Measurements from ENCODE around the gene BCL11A.

The BCL11A gene

DNA sequence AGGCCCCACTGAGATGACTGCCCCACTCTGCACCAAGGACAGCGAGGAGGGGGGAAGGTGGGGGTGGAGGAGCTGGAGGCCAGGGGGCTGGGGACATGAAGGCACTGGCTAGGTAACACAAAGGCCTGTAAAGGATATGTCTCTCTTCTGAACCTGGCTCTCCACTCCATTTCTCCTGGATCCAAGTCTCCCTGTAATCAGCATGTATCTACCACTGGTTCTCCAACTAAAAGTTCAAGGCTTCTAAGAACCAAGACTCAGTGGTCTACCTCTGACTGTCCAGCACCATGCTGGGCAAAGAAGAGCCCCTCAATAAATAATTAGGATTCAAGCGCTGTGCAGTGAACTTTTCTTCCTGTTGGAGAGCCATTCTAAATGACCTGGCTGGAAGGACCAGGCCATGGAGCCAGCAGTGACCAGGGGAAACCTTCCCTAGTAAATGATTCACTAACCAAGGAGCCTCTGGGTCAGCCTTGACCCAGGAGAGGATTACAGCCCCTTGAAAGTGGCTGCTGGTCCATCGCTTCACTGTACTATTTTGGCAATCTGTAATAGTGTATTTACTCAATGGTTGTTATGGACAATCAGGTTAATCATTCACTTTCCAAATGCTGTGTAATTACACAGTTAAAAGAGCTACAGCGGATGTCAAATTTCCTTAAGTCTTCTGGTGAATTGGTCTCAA, 73.2 kb downstream of the BCL11A start:
- no peak for DNase-seq

DNA sequence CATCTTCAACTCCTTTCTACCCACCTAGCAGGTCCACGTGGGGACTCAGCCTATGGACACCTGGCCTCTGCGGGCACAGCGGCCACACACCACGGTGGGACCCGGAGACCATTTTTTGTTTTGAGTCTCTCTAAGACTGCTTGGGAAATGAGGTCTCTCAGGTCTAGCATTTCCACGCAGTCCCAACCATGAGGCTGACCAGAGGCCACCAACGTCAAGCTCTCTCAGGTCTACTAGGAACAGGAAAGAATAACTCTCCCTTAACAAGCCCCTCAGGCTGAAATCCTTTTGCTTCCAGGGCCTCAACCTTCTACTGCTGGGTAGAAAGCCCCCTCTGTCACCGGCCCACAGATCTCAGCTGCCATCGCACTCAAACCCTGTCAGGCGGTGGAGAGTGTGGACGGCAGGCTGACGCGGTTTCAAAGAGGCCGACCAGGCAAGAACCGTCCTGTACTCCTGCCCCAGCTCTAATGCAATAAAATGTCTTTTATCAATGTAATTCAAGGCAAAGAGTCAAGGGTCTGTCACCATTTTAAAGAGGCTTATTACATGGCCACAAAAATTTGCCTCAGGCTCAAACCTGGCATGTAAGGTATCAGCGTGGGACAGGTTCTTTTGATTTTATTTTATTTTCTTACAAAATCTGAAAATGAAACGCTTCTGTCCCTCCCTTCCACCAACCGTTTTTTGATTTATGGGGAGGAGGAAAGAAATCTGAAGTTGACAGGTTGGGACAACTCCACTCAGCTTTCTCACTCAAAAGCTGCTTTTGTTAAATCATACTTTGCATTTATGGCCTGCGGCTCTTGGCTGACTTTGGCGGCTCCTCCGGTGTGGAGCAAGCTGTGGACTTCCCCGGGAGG, 74.0 kb downstream of the BCL11A start:
- DNase-seq = no peak

DNA sequence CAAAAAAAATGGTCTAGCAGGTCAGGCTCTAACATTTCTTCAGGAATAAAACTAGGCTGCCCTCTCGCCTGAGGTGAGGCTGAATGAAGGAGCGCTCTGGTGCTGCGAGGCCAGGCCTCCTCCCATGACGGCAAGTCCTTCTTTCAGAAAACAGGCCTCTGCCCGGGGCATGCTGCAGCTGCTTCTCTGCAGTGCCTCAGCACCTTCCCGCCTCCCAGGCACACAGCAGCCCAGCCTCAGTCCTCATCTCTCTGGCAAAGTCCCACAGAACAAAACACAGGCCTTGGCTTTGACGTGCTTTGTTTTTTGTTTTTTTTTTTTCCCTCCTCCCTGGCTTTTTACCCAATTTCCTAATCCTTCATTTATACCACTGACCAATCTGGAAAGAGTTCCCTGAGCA, 74.8 kb downstream of the BCL11A start:
- no peak for DNase-seq

DNA sequence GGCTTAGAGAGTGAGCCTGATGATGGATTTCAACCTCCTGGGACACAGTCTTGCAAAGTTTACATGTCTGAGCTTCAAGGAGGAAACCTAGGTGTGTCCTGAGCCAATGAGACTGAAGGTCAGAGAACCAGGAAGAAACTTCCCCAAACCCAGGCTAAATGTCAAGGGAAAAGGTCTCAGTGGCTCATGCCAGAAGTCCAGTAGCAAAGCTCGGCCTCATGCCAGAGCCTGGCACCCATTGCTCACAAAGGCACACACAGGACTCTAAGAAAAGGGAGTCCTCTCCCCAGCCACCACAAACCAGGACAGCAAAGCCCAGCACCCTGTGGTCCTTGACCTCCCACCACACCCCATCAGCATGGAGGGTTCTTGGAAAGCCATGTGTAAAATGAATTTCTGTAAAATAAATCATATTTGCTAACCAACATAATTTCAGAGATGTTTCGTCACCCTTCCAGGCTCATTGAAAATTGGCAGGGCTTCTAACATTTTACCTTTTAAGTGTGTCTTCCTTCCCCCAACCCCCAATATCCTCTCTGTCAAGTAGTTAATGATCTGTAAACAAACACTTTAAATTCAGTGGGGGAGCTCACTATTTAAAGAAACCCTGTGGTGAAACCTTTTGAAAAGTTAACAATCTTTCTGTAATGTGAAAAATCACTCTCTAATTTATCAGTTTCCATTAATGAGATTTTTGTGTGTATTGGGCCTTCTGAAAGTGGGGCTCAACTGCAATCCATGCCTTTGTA, 77.1 kb downstream of the BCL11A start:
- DNase-seq = no peak

DNA sequence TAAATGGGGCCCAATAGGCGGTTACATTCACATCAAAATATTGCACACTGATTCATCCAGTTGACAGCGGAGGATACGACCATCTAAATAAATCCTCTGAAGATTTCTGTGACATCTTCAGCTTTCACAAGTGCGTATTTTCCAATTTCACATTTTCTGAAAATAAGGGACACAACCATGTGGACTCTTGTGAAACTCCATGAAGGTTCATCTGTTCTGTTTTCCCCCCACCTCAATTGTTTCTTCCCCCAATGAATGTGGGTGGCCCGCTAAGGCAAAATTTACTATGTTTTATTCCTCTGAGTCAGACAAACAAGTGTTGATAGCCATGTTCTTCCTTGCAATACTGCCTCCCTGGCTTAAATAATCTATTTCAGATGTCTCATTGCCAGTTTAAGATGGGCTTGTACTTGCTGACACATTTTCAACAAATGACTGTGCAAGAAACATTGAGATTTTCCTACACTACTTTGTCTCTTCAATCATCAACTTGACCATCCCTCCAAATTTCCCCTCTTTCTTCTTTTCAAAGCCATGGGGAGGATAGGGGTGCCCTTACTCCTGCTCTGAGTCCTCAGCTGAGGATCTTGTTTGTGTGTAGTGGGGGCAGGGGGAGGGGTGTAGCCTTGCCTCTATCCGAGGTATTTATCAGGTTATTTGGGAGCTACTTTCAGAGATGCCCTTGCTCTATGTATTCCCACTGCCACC, 78.2 kb downstream of the BCL11A start:
- DNase-seq = no peak

DNA sequence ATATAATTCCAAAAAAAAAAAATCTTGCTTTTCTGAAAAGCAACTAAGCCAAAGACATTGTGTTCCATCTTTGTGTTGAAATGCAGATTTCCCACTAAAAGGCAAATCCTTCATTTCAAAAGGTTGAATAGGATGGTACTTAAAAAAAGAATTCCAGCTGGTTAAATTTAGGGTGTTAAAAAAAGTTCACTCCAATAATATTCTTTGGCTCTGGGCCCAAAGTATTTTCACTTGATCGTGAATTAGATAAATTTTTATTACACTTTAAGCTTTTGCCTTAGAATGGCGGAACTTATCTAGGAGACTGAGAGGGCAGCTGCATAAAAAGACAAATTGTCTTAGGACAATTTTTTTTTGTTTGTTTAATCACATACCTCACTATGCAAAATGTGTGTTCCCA, 79.2 kb downstream of the BCL11A start:
- DNase-seq = no peak

DNA sequence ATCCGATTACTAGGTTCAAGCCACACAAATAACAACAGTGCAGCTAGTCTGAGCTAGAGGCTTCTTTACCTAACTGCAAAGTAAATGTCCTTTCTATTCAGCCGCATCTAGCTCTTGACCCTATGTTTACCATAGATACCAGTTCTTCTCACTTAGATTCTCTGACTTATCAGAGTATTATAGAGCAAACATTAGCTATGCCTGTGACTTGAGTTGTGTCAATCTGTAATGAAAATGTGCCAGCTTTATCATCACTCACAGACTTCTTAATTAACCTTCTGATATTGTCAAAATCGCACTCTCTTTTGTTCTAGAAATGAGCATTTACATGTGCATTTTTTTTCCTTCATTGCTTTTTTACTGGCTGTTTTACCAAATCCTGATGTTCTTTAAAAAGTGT, 79.9 kb downstream of the BCL11A start:
- no peak for DNase-seq

DNA sequence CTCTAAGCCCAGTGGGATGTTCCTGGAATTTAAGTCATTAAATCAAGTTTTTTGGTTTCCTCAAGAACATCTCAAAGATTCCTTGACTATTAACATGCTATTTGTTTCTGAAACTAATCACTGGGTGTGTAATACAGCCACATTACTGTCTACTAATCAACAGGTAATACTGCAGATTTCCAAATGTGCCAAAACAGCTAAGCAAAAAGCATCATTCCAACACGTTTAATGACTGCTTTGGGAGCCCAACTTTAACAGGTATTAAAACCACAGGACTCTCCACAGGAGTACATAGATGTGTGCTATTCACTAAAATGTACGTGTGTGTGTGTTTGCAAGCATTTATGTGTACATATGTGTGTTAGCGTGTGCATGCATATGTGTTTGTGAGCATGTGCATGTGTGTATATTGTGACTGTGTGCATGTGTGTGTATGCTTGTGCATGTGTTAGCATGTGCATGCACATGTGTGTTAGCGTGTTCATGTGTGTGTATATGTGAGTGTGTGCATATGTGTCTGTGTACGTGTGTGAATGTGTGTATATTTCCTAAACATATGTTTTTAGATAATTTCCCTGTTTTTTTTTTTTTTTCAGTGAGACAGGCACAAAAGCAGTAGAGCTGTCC, 80.7 kb downstream of the BCL11A start:
- DNase-seq = no peak

DNA sequence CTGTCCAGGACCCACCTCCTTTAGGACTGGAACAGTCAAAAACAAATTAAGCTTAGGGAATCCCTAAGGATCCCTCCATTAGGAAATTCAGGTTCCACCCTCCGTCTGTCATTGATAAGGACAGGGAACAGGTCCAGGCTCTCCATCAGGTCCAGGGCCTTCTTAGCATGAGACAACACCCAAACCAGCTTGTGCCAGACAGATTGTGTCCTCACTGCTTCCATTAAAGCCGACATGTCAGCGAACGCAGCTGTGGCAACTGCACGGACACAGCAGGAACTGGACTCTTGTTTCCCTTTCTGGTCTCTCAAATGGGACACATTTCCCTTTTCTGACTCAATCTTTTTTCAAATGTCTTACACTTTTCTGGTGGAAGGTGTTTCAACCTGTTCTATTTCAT, 81.4 kb downstream of the BCL11A start:
- DNase-seq = no peak

DNA sequence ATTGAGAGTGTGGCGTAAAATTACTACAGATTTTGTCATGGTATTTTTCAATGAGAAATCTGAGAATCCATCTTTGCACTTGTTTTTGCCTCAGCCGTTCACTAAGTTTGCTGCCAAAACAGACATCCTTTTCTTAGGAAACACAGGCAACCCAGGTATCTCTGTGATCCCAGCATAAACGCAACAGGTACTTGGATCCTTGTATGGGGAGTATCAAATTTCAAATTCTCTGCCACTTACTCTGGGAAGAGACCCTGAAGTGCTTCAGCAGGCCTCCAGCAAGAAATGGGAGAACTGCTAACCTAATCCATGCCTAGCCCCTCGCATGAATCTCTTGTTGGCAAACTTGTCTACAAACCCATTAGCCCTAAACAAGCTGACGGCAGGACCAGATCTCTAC, 83.1 kb downstream of the BCL11A start:
- no peak for DNase-seq

DNA sequence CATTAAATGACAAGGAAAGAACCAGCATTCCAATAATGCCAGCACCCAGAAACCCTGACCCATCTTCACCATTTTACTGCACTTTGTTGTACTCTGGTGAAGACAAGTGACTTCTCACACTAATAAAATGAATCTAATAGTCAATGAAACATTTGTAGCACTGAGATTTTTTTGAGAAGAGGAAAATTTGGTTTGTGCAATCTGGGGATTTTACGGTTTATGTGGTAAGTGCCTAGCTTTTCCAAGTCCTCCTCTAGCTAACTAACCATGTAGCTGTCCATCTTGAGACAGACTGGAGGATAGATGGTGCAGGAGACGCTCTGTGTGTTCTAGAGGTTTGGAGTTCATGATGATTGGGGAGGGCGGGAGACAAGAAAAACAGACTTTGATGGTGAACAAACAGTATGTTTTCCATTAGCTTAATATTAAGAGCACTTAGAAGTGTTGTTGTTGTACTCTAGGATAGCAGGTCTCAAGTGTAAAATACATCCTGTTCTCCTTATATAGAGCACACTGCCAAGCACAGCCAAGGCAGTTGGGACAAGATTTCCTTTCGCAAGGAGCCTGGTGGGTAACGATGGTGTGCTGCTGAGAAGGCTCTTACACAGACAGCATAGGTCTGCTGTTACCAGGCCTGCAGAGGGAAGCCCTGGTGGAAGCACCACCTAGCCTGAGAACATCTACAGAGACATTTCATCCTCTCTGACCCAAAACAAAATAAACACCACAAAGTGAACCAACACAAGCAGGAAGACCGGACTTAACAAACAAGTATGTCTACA, 83.7 kb downstream of the BCL11A start:
- DNase-seq = no peak

DNA sequence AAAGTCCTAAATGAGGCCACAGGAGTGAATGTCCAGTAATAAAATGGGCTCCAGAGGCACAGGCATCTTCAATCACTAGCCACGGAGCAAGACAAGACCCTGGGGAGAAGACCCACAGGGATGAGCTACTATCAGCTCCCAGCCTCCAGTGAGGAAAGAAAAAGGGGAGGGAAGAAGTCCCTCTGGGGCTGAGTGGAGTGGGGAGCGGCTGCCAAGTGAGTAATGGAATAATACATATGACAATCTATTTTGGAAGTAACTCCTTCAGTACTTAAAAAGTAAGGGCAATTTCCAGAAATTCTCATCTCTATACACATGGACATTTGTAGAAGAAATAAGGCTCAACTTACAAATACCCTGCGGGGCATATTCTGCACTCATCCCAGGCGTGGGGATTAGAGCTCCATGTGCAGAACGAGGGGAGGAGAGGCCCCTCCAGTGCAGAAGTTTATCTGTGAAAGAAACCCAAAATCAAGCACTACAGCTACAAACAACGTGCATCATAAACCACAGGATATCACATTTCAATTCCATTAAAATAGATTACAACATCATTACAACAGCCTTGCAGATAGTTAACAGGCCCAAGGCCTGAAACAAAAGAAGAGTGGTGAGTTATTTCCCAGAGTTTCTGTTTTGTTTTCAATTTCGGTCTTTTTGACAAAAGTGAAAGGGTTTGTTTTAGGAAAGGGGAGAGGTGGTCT, 84.9 kb downstream of the BCL11A start:
- no peak for DNase-seq

DNA sequence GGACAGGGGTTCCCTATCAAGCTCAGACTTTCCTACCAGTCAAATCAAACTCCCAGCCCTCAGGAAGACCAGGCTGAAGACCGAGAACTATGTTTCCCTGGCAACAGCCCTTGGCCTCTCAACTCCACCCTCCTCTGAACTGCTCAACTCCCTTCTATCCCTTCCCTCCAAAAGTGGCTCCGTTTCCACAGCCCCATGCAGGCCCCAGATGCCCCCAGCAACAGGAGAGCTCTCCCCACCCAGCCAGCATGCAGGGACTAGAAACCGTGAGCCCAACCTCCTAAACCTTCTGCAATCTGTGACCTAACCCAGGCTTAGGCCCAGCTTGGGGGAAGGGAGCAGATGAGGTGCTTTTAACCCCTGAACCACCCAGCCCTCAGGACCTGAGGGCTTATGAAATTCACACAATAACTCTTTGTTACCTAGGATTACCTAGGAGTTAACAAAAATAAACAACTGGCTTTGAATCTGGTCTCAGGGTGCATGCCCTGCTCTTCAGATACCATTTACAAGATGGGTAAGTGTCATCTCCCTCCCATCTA, 87.2 kb downstream of the BCL11A start:
- DNase-seq = no peak

DNA sequence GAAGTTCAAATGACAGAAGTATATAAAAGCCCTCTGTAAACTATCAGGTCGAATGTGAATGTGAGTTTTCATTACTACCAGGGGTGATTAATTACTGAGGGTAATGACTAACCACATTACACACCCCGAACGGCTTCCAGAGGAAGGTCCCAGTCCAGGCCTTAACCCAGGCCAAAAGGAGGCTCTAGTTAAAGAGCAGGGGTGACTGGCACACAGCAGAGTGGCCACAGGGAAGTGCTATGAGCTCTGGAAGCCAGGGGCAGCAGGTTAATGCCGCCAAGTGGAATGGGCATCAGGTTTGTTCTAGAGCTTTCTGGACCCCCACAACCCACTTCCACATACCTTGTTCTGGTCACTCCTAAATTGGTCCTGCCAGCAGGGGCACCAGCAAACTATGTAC, 87.7 kb downstream of the BCL11A start:
- DNase-seq = no peak

DNA sequence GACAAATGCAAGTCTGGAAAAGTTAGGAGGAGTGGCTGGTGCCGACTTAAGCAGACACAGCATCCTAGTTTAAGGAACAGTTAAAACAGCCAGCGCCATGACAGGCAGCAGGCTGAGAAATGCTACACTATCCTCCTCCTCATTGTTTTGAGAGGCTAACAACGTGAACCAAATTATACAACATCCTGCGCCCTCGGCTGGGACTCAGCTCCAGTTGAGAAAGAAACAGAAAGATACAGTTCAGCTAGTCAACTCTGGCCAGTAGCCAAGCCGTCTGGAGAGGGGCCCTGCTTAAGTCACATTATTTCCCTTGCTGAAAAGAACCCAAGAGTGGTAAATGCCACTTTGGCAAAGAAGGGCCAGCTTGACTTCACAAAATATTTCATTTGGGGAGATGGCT, 90.2 kb downstream of the BCL11A start:
- no peak for DNase-seq

DNA sequence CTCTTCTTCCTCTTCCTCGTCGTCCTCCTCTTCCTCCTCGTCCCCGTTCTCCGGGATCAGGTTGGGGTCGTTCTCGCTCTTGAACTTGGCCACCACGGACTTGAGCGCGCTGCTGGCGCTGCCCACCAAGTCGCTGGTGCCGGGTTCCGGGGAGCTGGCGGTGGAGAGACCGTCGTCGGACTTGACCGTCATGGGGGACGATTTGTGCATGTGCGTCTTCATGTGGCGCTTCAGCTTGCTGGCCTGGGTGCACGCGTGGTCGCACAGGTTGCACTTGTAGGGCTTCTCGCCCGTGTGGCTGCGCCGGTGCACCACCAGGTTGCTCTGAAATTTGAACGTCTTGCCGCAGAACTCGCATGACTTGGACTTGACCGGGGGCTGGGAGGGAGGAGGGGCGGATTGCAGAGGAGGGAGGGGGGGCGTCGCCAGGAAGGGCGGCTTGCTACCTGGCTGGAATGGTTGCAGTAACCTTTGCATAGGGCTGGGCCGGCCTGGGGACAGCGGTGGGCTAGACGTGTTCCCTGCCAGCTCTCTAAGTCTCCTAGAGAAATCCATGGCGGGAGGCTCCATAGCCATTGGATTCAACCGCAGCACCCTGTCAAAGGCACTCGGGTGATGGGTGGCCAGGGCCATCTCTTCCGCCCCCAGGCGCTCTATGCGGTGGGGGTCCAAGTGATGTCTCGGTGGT, 91.9 kb downstream of the BCL11A start:
- no peak for DNase-seq

DNA sequence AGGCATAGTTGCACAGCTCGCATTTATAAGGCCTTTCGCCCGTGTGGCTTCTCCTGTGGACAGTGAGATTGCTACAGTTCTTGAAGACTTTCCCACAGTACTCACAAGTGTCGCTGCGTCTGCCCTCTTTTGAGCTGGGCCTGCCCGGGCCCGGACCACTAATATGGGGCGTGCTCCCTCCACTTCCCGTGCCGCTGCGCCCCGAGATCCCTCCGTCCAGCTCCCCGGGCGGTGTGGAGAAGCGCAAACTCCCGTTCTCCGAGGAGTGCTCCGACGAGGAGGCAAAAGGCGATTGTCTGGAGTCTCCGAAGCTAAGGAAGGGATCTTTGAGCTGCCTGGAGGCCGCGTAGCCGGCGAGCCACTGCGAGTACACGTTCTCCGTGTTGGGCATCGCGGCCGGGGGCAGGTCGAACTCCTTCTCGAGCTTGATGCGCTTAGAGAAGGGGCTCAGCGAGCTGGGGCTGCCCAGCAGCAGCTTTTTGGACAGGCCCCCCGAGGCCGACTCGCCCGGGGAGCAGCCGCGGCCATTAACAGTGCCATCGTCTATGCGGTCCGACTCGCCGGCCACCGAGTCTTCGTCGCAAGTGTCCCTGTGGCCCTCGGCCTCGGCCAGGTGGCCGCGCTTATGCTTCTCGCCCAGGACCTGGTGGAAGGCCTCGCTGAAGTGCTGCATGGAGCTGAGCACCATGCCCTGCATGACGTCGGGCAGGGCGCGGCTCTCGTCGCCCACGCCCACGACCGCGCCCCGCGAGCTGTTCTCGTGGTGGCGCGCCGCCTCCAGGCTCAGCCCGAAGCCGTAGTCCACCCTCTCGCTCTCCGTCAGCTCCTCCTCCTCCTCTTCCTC, 92.7 kb downstream of the BCL11A start:
- DNase-seq = no peak

DNA sequence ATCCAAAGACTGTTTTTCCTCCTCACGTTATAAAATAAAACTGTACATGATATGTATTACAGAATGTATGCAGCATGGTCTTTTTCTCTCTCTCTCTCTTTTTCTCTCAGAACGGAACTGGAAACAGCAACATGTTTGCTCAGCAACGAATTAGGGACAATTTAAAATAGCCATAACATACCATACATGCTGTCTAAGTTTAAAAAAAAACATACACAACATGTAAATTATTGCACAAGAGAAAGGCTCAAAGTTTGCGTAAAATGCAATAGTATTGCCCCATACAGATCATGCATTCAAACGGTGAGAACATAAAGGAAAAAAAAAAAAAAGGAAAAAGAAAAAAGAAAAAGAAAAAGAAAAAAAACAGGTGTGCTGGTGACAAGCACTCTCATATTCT, 93.6 kb downstream of the BCL11A start:
- no peak for DNase-seq

DNA sequence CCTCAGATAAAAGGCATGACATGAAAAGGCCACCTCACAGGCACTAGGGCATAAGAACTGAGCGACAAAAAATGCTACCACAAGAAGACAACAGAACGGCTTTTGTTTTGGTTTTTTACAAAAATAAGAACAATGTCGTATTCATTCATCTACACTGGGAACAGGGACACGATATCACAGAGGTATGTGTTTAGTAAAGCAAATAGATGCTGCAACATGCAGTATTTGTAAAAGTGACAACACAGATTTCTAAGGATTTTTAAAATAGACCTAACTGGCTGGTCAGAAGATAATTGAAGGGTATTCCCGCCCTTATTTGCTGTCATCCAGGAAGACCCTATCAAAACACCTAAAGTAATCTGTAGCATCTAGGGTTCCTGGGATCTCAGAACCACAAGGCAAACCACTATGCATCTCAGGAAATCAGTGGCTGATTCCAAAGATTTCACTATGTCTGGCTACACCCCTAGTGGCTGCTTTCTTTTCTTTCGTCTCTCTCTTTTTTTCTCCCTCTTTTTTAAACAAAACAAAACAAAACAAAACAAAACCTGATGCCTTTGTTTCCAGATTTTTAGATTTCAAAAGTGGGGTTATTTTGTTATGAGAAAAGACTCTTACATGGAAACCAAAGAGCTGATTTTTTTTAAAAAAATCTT, 97.2 kb downstream of the BCL11A start:
- DNase-seq = no peak
